Smooth muscle cell (in vitro differentiated cells): ENCODE measurements around the gene BCAN. TPM values are rescaled to one million over a fixed set of nuclear protein-coding genes. Genes with fewer than 3 reads are reported as not detected.

Experiments
- DNase-seq: peaks from one replicate; lab custom pipeline; 2025; ENCODE audit not compliant: unreplicated experiment; lab: John Stamatoyannopoulos, UW
- H2AFZ ChIP-seq: fragments of 200-600 bp; sonication (generic); 2 replicates; pipeline ENCODE4 v1.6.0; 2016; ENCODE audit warnings: antibody characterized with exemption, low read depth, mild to moderate bottlenecking
- H3F3A ChIP-seq: fragments of 200-600 bp; sonication (generic); 2 replicates; pipeline ENCODE4 v1.6.0; 2017; ENCODE audit warnings: antibody characterized with exemption, low read depth
- H3K27ac ChIP-seq: fragments of 200-600 bp; sonication (generic); 2 replicates; pipeline ENCODE4 v1.5.1; 2016; ENCODE audit warnings: low read depth, mild to moderate bottlenecking
- H3K27me3 ChIP-seq: fragments of 200-600 bp; sonication (generic); 2 replicates; pipeline ENCODE4 v1.6.1; 2016; ENCODE audit warnings: low read depth, mild to moderate bottlenecking
- H3K36me3 ChIP-seq: fragments of 200-600 bp; sonication (generic); 2 replicates; pipeline ENCODE4 v1.5.1; 2016; ENCODE audit warnings: low read depth
- H3K4me1 ChIP-seq: fragments of 200-600 bp; sonication (generic); 2 replicates; pipeline ENCODE4 v1.5.1; 2016; ENCODE audit warnings: low read depth
- H3K4me2 ChIP-seq: fragments of 200-600 bp; sonication (generic); 2 replicates; pipeline ENCODE4 v1.6.0; 2016; ENCODE audit warnings: mild to moderate bottlenecking
- H3K4me3 ChIP-seq: fragments of 200-600 bp; sonication (generic); 2 replicates; pipeline ENCODE4 v1.5.1; 2016; ENCODE audit warnings: mild to moderate bottlenecking
- H3K79me2 ChIP-seq: fragments of 200-600 bp; sonication (generic); 2 replicates; pipeline ENCODE4 v1.6.0; 2016; ENCODE audit warnings: low read depth, mild to moderate bottlenecking
- H3K9ac ChIP-seq: fragments of 200-600 bp; sonication (generic); 2 replicates; pipeline ENCODE4 v1.6.0; 2016; ENCODE audit warnings: low read depth
- H3K9me3 ChIP-seq: fragments of 200-600 bp; sonication (generic); replicated peaks from 2 replicates; pipeline ENCODE4 v1.5.1; 2016; ENCODE audit warnings: low read depth
- H4K20me1 ChIP-seq: fragments of 200-600 bp; sonication (generic); 2 replicates; pipeline ENCODE4 v1.6.0; 2016; ENCODE audit warnings: low read depth
- WGBS: methylation state at CpG from one replicate; pipeline ENCODE4 v1.1.7; 2016; ENCODE audit warnings: low lambda C conversion rate; 5-methylcytosine and 5-hydroxymethylcytosine counted together
- polyA plus RNA-seq: library from polyadenylated mRNA; unstranded; fragments of >200 nt; fragmentation: Nextera tagmentation; extraction: Ambion mirVana; gene quantifications from 2 replicates; pipeline ENCODE4 v1.2.1, GENCODE V29; 2016
- total RNA-seq: library from RNA; depleted of rRNA; stranded (reverse); fragments of >200 nt; gene quantifications from 2 replicates; pipeline ENCODE4 v1.2.3, GENCODE V29; 2014
- TF ChIP-seq, protein P1 (sequence below): fragments of 200-600 bp; sonication (generic); IDR thresholded peaks from 2 replicates; pipeline ENCODE4 v1.5.1; 2017; ENCODE audit warnings: borderline replicate concordance, mild to moderate bottlenecking, antibody characterized with exemption; ENCODE audit not compliant: insufficient read depth, poor library complexity, severe bottlenecking

The BCAN gene
- total and polyA plus RNA-seq, 2 experiments from 2014 or later: 0.79 TPM; not detected in 1

DNA sequence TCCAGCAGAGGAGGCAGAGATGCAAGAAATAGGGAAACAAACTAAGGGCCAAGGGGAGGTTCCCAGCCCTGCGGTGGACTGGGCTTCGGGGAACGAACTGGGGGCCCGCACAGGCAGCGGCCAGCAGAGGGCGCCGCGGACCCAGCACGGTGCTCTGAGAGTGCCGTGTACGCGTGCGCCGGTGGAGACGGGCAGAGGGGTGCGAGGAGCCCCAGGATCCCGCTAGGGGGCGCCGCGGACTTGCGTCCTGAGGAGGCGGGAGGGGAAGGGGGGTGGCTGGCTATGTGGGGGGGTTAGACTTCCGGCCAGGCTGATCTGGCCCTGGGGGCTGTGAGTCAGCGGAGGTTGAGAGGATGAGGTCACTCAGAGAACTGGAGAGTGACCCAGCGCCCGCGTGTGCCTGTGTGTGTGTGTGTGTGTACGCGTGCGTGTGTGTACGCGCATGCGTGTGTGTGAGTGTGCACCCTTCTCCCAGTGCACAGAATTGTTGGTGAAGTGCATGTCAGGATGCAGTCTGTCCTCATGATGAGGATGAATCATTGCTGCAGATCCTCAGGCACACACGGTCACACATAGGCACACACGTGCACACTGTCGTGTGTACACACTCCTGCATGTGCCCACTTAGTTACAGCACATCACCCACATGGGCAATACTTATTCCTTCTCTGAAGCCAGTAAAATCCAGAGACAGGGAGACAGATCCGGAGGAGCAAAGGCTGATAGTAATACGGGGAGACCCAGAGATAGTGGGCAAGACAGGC, 18.3 kb downstream of the BCAN start:
- peak overlapping the region; percentile 64 for H3K9ac ChIP-seq
- peak overlapping the region; percentile 6 for H2AFZ ChIP-seq

DNA sequence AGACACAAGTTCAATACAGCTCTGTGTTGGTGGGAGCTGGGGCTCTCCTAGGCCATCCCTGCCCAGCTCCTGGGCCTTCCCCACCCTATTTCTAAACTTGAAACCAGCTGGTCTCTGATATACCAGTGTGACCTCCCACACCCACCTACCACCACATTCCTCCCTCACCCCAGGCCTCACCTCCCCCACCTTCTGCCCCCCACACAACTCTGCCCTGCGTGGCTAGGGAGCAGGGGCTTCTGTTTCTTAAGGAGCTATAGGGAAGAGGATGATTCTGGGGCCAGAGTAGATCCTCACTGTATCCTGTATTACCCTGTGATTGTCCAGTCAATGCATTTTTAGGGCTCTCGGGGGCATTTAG, 18.8 kb downstream of the BCAN start:
- Histone ChIP-seq H3K4me1 (peaks cover 61% of the 10 kb centered on the region), H4K20me1 (no peaks in the 10 kb centered on the region), H3K27me3 (peaks cover 15% of the 10 kb centered on the region), H3K27ac (peak overlapping the region; percentile 93), H2AFZ (no peak overlapping the region), H3K9ac (peak overlapping the region; percentile 64), H3K4me3 (peak overlapping the region; percentile 29), H3K79me2 (no peaks in the 10 kb centered on the region), H3F3A (peaks cover 34% of the 10 kb centered on the region), H3K4me2 (peak overlapping the region; percentile 64), H3K36me3 (no peaks in the 10 kb centered on the region), H3K9me3 (no peaks in the 10 kb centered on the region)
- TF ChIP-seq, protein P1, sequence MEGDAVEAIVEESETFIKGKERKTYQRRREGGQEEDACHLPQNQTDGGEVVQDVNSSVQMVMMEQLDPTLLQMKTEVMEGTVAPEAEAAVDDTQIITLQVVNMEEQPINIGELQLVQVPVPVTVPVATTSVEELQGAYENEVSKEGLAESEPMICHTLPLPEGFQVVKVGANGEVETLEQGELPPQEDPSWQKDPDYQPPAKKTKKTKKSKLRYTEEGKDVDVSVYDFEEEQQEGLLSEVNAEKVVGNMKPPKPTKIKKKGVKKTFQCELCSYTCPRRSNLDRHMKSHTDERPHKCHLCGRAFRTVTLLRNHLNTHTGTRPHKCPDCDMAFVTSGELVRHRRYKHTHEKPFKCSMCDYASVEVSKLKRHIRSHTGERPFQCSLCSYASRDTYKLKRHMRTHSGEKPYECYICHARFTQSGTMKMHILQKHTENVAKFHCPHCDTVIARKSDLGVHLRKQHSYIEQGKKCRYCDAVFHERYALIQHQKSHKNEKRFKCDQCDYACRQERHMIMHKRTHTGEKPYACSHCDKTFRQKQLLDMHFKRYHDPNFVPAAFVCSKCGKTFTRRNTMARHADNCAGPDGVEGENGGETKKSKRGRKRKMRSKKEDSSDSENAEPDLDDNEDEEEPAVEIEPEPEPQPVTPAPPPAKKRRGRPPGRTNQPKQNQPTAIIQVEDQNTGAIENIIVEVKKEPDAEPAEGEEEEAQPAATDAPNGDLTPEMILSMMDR: no peak
- 73% methylated on average over 2 of the region's 2 CpGs for WGBS
- no peak for DNase-seq

More for the DNA sequence above, 18.3 kb downstream of the BCAN start:
- Histone ChIP-seq H3K79me2 (no peaks in the 10 kb centered on the region), H3K27me3 (peaks cover 20% of the 10 kb centered on the region), H3K27ac (peak overlapping the region; percentile 93), H4K20me1 (no peaks in the 10 kb centered on the region), H3K9me3 (no peaks in the 10 kb centered on the region), H3K4me3 (no peak overlapping the region), H3K4me1 (peaks cover 55% of the 10 kb centered on the region), H3F3A (peaks cover 32% of the 10 kb centered on the region), H3K36me3 (no peaks in the 10 kb centered on the region), H3K4me2 (peak overlapping the region; percentile 64)
- peak; percentile 93 for DNase-seq
- TF ChIP-seq, protein P1: peak; percentile 100
- WGBS: 19% methylated on average over 15 of the region's 38 CpGs

DNA sequence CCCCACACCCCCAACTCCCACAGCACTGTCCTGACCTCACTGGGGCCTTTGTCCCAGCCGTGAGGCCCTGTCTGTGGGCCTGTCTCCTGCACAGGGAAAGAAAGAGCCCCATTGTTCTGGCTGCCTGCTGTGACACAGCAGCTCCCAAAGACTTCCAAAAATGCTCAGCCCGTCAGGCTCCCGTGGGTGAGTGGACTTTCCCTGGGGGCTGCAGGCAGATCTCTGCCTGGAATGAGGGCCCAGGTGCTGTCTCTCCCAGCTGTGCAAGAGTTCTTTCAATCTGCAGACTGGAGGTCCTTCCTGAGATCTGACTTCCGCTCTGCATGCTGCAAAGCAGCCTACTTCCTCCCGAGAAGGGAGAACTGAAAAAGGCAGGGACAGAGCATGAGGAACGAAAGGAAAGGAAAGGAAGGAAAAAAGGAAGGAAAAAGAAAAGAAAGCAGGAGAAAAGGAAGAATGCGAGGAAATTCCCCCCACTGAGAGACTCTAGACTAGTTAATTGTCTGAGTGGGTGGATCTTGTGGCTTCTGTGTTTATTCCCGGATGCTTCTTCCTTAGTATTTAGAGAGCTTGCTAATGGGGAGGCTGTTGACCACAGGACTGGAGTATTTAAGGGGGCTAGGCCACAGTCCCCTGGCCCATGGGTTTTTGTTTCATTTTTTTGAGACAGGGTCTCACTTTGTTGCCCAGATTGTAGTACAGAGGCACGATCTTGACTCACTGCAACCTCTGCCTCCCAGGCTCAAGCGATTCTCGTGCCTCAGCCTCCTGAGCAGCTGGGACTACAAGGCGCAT, 20.3 kb downstream of the BCAN start:
- WGBS: 29% methylated on average over 12 of the region's 12 CpGs
- Histone ChIP-seq H3K27me3 (peaks cover under 1% of the 10 kb centered on the region), H3K27ac (peak overlapping the region; percentile 93), H4K20me1 (no peaks in the 10 kb centered on the region), H2AFZ (no peak overlapping the region), H3F3A (peaks cover 34% of the 10 kb centered on the region), H3K9me3 (no peaks in the 10 kb centered on the region), H3K36me3 (no peaks in the 10 kb centered on the region), H3K9ac (peak overlapping the region; percentile 56), H3K4me2 (peak overlapping the region; percentile 68), H3K4me3 (no peak overlapping the region), H3K79me2 (no peaks in the 10 kb centered on the region), H3K4me1 (peaks cover 53% of the 10 kb centered on the region)
- TF ChIP-seq, protein P1: no peak
- no peak for DNase-seq
